MM.1S (cell line): ENCODE data around the gene KCNQ4.

Experiments used
- CTCF ChIP-seq: fragments of 300-600 bp; sonication (generic); IDR thresholded peaks from 2 replicates; pipeline ENCODE4 v1.5.1; 2016; ENCODE audit warnings: antibody characterized with exemption, low read length, mixed read lengths
- EZH2 ChIP-seq: fragments of 300-600 bp; sonication (generic); optimal IDR thresholded peaks from 2 replicates; pipeline ENCODE3; 2017; ENCODE audit warnings: low read depth, mild to moderate bottlenecking, antibody characterized with exemption, low read length, mixed read lengths

- TF ChIP-seq CTCF (no peak), EZH2 (no peak)
Observed at GRCh38 chr1:40734882-40735628, 48.5 kb upstream of the KCNQ4 start.
